ENCODE results near the gene EDEM2.
"Not testable (repeated sequence)": the region's sequence is repeated elsewhere in the genome, so short reads cannot be mapped to it uniquely, and the experiment has no call there.

The EDEM2 gene

GRCh38 chr20:35131934-35132333 is 15.2 kb downstream of the EDEM2 start:
- in situ Hi-C loops (cut with MboI; ENCODE audit: low sequenced_read_pairs), result no loop called here

- in situ Hi-C loops (cut with MboI; ENCODE audit: low sequenced_read_pairs), result no loop called here
These were observed 17.5 kb downstream of the EDEM2 start for GRCh38 chr20:35129647-35130069.

GRCh38 chr20:35125753-35126152 is 21.4 kb downstream of the EDEM2 start:
- in situ Hi-C loops (cut with MboI; ENCODE audit: low sequenced_read_pairs), result no loop called here

DNA sequence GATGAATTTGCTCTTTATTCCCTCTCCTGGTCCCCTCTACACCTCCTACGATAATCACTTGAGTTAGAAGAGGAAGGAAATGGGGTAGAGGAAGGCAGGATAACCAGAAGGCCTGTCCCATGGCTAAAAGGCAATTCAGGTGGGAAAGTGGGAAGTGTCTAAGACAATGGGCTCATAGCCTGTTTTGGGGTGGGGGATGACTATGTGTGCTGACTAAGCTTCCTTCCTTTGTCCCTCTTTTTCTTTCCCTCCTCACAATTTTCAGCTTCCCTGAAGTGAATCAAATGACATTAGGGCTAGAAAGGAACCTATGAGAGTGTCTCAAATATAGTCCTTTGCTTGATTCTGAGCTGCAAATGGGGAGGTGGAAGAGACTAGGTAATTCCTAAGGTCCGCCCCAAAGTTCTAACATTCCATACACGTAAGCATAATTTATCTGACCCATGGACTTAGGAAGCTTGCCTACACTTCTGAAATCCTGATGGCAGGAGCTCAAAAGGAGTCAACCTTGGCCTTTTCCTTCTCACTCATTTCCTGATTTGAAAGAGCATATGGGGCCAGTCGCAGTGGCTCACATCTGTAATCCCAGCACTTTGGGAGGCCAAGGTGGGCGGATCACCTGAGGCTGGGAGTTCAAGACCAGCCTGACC is 24.3 kb downstream of the EDEM2 start:
- in situ Hi-C loops (cut with MboI; ENCODE audit: low sequenced_read_pairs), result no loop called here

DNA sequence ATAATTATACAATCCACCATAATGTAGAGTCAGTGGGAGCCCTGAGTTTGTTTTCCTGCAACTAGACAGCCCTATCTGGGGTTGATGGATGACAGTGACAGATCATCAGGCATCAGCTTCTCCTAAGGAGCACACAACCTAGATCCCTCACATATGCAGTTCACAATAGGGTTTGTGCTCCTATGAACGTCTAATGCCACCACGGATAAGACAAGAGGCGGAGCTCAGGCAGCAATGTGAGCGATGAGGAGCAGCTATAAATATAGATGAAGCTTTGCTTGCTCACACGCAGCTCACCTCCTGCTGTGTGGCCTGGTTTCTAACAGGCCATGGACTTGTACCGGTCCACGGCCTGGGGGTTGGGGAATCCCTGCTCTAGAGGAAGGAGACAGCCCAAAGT is 25.9 kb downstream of the EDEM2 start:
- in situ Hi-C loops (cut with MboI; ENCODE audit: low sequenced_read_pairs), result no loop called here

DNA sequence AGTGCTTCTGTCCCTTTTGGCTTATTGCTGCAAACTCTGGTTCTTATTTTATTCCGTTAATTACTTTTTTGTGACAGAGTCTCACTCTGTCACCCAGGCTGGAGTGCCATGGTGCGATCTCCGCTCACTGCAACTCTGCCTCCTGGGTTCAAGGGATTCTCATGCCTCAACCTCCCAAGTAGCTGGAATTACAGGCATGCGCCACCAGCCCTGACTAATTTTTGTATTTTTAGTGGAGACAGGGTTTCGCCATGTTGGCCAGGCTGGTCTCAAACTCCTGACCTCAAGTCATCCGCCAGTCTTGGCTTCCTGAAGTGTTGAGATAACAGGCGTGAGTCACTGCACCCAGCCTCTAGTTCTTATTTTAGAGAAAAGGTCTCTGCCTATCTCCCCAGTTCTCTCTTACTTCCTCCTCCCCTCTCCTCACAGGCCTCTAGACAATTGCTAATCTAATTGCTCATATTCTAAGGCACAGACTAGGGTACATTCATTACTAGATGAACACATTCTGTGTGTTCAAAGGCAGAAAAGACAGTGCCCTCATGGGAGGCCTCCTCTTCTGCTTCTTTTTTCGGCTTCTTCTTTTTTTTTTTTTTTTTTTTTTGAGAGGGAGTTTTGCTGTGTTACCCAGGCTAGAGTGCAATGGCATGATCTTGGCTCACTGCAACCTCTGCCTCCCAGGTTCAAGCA is 27.0 kb downstream of the EDEM2 start:
- in situ Hi-C loops (cut with MboI; ENCODE audit: low sequenced_read_pairs), result no loop called here

DNA sequence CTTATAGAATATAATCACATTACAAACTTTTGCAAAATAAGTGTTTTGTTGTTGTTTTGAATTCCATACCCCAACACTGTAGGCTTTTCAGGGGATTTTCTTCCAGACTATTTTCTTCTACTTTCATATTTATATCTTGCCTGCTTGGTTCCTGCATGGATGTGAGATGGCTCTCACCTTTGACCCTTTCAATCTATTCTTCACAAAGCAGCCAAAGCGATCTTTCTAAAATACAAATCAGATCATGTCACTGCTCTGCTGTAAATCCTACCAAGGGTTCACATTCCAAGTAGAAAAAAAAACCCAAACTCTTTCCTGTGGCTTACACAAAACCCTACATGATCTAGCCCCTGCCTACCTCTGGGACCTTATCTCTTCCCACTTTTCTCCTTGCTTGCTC is 29.5 kb downstream of the EDEM2 start:
- in situ Hi-C loops (cut with MboI; ENCODE audit: low sequenced_read_pairs), result no loop called here

- in situ Hi-C loops (cut with MboI; ENCODE audit: low sequenced_read_pairs), result no loop called here
These were observed 29.9 kb downstream of the EDEM2 start for GRCh38 chr20:35117196-35117595.

GRCh38 chr20:35116258-35116657 is 30.9 kb downstream of the EDEM2 start:
- in situ Hi-C loops (cut with MboI; ENCODE audit: low sequenced_read_pairs), result no loop called here

DNA sequence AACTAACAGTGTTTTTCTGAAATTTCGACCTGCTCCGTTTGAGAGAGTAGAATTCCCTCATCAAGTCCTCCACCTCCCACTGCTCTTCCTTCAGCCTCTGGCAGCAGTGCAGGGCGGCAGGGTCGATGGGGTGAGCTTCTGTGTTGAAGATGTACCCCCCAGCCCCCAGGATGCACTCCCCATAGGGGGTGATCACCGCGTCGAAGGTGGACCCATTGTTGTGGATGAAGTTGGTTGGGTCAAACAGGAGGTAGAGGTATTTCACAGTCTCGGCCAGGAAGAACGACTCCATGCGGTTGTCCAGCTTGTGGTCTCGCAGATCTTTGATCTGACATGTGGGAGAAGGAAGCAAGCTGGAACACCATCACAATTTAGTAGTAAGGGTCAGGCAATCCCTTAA is 31.5 kb downstream of the EDEM2 start:
- in situ Hi-C loops (cut with MboI; ENCODE audit: low sequenced_read_pairs), result no loop called here

GRCh38 chr20:35112276-35112675 is 34.9 kb downstream of the EDEM2 start:
- in situ Hi-C loops (cut with MboI; ENCODE audit: low sequenced_read_pairs), result not testable (repeated sequence)

- in situ Hi-C loops (cut with MboI; ENCODE audit: low sequenced_read_pairs), result no loop called here
These were observed 35.8 kb downstream of the EDEM2 start for GRCh38 chr20:35111141-35111888.

GRCh38 chr20:35108921-35109320 is 38.2 kb downstream of the EDEM2 start:
- in situ Hi-C loops (cut with MboI; ENCODE audit: low sequenced_read_pairs), result no loop called here

DNA sequence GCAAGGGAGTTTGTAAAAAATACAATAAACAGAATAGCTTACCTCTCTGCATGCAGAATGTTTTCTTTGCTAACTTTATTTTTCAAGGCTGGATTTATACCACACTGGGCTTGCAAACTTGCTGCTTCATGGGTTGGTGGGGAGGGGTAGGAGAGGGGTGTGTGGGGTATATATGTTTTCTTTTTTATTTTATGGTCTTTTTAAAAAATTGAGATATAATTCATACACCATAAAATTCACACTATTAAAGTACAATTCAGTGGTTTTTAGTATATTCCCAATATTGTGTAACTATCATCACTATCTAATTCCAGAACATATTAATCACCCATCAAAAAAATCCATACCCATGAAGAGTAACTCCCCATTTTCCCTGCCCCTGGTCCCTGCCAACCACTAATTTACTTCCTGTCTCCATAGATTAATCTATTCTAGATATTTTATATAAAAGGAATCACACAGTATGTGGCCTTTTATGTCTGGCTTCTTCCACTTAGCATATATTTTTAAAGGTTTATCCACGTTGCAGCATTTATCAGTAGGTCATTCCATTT is 40.2 kb downstream of the EDEM2 start:
- in situ Hi-C loops (cut with MboI; ENCODE audit: low sequenced_read_pairs), result no loop called here

DNA sequence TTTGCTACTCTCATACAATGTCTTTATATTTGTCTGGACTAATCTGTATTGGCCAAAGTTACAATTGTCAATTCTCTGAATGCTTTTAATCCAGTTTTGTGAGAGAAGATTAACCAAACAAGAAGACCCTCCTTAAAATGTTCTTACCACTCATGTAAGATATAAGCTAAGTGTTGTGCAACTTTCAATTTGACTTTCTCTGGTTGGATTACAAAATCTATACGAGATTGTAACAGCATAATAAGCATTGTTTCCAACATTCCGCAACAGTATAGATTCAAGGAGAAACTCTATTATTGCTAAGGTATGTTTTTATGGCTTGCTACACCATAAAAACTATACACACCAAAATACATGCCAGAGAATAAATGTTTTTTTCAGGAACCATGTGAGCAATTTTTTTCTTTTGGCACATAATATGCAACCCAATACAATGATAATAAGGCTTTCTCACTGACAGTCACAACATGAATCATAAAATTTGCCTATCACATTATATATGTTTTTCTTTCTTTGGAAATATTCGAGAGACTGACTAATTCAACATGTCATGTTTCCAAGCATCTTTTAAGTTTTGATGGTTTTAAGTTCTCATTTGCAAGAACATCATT is 42.3 kb downstream of the EDEM2 start:
- in situ Hi-C loops (cut with MboI; ENCODE audit: low sequenced_read_pairs), result no loop called here

DNA sequence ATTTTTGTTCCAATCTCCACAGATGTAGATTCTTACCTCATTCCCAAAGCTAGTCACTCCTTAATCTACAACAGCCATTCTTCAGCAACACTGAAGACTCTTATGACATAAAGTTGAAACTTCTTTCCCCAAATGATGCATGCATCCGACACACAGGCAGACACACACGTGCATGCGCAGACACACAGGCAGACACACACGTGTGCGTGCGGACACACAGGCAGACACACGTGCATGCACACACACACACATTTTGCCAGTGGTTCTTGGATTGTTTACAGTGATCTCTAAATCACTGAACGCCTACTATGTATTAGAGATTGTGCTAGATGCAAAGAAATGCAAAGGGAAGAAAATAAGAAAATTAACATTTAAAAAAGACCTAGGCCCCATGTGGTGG is 45.5 kb downstream of the EDEM2 start:
- in situ Hi-C loops (cut with MboI; ENCODE audit: low sequenced_read_pairs), result no loop called here

DNA sequence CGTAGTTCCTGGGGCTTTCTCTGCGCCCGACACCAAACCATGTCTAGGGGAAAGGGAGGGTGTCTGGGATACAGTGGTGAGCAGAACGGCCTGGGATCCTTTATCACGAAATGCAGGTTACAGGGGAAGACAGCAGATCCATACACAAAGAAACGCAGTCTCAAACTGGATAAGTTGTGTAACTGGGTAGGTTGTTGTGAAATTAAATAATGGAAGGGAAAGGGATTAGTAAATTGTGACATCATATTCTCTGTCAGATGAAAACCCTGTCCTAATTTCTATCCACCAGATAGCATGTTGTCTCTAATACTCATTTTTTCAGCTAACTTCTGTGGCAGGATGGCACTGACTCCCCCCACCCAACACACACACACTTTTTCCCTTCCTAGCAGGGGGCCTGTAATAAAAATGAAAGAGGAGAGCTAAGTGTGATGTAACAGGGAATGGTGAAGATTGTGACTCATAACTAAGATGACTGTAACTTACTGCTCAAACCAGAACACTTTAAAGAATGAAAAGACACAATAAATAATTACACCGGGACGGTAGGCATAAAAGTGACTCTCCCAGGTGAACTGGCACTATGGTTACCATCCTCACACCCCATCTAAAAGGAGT is 53.8 kb downstream of the EDEM2 start:
- in situ Hi-C loops (cut with MboI; ENCODE audit: low sequenced_read_pairs), result no loop called here

- in situ Hi-C loops (cut with MboI; ENCODE audit: low sequenced_read_pairs), result no loop called here
These were observed 54.4 kb downstream of the EDEM2 start, which contains the start of gene TRPC4AP for GRCh38 chr20:35092524-35093266. TRPC4AP (minus strand) TSS chr20:35092807; CDS start chr20:35092781, 26 bp downstream.

GRCh38 chr20:35091816-35092523 is 55.2 kb downstream of the EDEM2 start:
- in situ Hi-C loops (cut with MboI; ENCODE audit: low sequenced_read_pairs), result no loop called here
